ENCODE data around the gene SMYD3.

DNA sequence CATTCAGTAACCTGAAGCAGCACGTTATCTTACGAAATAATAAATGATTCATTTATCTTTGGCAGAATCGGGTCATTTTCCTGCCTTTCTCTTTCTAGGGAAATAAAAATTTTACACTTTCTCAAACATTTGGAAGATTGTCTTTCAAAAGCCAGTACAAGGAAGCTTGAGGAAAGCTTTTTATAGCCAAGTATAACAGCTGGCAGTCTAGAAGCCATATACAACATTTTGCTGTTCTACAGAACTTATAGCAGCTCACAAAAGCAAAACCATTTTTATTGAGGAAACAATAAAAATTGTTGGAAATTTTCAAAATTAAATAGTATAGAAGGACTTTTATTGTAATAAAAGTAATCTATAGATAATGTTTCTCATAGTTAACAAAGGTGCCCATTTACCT lies 448.6 kb downstream of the SMYD3 start:
- TF ChIP-seq, protein P1, sequence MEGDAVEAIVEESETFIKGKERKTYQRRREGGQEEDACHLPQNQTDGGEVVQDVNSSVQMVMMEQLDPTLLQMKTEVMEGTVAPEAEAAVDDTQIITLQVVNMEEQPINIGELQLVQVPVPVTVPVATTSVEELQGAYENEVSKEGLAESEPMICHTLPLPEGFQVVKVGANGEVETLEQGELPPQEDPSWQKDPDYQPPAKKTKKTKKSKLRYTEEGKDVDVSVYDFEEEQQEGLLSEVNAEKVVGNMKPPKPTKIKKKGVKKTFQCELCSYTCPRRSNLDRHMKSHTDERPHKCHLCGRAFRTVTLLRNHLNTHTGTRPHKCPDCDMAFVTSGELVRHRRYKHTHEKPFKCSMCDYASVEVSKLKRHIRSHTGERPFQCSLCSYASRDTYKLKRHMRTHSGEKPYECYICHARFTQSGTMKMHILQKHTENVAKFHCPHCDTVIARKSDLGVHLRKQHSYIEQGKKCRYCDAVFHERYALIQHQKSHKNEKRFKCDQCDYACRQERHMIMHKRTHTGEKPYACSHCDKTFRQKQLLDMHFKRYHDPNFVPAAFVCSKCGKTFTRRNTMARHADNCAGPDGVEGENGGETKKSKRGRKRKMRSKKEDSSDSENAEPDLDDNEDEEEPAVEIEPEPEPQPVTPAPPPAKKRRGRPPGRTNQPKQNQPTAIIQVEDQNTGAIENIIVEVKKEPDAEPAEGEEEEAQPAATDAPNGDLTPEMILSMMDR (IDR thresholded peaks at IDR 0.05), result no peak
- TF ChIP-seq POLR2A (IDR thresholded peaks at IDR 0.05), result no peak
